NCI-H446 (cell line): Measurements from ENCODE around the gene ZFYVE19.

ENCODE experiments used
- DNase-seq, 2 experiments: peaks; one replicate each; lab custom pipeline; 2025; lab: John Stamatoyannopoulos, UW

ZFYVE19 gene

DNA sequence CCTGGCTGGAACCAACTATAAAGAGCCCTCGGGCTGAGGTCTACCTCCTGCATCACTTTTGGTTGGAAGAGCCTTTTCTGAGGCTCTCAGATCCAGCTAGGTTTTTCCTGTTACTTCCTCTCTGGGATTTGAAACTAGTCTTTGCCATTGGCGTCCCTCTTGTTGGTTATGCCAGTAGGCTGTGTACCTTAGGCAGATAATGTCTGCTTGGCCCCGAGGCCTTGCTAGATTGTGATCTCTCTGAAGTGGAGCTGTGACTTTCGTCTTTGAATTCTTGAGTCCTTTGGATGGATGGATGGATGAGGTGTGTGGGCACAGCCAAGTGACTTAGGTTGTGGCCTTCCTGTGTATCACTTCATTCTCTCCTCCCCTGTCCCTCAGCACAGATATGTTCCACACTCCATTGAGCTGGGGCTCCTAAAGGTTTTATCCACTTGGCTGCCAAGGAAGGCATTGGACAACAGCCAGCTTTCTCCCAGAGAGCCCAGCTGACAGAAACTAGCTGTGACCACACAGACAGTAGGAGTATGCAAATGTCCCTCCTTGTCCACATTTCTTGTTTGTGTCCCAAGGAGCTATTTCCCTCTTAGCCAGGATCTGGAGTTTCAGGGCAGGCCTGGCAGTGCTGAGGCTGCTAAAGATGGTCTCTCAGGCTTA lies 8.3 kb downstream of the ZFYVE19 start:
- DNase-seq, result peak in 1 of 2 experiments; percentile 11

DNA sequence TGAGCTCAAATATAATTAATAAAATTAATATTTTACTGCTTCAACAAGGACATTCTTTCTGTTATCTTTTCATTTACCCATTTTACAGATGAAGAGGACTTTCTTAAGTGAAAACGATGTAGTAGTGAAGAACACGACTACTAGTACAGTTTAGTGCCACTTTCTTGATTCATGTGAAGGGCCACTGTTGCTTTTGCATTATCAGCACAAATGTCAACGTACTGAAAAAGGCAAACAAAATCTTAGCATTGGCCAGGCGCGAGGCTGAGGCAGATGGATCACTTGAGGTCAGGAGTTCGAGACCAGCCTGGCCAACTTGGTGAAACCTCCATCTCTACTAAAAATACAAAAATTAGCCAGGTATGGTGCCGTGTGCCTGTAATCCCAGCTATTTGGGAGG lies 12.2 kb downstream of the ZFYVE19 start:
- DNase-seq, result no peak

DNA sequence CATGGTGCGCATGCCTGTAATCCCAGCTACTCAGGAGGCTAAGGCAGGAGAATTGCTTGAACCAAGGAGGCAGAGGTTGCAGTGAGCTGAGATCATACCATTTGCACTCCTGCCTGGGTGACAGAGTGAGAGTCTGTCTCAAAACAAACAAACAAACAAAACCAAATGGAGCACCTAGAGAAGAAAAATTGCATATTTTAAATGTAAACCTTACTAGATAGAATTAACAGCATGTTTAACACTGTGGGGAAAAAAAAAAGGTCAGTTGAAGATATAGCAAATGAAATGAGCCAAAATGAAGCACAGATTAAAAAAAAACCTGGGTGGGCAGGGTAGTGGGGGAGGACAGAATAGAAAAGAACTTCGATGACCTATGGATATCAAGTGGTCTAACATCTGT lies 14.3 kb downstream of the ZFYVE19 start:
- DNase-seq, result no peak

DNA sequence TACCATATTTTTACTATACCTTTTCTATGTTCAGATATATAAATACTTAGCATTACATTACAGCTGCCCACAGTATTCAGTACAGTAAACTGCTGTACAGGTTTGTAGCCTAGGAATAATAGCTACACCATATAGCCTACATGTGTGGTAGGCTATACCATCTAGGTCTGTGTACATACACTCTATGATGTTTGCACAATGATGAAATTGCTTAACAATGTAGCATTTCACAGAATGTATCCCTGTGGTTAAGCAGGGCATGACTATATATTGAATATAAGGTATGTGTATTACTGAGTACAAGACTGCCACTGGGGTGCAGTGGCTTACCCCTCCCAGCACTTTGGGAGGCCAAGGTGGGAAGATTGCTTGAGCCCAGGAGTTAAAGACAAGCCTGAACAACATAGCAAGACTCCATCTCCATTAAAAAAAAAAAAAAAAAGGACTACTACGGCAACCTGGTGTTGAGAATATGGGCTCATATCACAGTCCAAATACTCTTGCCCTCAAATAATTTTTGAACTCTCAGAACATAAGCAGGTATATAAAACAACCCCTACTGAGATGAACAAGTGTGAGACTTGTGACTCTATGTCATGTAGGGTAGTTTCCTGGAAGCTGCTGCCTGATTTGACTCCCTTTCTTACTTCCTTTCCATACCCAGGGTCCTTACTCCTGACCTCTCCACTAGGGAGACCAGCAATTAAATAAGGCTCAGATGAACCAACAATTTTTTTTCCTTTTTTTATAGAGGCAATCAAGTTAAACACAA lies 16.9 kb downstream of the ZFYVE19 start:
- DNase-seq, result no peak

DNA sequence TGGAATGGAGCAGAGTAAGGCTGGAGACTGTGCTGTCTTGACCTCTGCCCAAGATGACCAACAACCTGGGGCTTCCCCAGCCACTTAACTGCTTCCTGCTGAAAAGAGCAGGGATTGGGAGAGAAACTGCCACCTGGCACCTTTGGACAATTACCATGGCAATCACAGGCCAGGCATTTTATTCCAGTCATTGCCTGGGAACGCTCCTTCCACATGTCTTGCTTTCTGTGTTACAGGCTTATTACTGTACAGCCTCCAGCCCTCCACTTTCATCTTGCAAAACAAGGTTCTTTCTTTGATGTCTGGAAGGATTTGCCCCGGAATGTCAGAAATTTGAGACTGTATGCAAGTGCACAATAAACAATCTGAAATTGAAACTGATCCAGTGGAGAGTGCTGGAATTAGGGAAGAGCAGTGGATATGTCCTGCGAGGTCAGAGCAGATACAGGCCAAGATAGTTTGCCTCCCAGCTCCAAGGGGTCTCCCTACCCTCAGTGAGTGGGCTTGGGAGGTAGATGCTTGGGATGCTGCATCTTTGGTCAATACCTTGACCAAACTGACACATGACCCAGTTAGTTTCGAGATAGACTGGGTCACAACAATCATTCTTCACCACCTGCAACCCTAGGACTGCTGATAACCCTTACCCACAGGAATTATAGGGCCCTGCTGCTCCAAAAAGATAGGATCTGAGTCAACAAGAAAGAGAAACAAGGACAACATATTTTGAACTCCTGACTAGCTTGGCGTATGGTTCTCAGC lies 19.0 kb downstream of the ZFYVE19 start:
- no peak for DNase-seq

DNA sequence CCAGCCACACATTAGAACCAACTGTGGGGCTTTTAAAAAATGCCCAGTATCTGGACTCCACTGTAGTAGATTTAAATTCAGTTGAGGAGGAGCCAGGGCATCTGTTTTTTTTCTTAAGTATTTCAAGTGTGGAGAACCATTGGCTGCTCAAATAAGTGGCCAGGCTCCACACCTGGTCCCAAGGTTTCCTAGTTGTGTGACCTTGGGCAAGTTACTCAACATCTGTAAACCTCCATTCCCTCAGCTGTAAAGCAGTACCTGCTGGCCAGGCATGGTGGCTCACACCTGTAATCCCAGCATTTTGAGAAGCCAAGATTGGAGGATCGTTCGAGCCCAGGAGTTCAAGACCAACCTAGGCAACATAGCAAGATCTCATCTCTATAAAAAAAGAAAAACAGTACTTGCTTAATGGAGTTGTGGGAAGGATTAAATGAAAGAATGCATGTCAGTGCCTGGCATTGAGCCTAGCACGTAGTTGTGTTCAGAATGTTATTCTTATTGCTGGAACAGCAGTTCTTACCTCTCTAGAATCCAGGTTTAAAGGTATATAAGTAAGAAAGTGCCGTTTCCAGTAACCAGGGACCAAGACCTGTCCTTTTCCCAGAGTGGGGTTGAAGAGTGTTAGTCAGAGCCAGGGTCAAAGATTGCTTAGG lies 19.7 kb downstream of the ZFYVE19 start:
- DNase-seq, result no peak

DNA sequence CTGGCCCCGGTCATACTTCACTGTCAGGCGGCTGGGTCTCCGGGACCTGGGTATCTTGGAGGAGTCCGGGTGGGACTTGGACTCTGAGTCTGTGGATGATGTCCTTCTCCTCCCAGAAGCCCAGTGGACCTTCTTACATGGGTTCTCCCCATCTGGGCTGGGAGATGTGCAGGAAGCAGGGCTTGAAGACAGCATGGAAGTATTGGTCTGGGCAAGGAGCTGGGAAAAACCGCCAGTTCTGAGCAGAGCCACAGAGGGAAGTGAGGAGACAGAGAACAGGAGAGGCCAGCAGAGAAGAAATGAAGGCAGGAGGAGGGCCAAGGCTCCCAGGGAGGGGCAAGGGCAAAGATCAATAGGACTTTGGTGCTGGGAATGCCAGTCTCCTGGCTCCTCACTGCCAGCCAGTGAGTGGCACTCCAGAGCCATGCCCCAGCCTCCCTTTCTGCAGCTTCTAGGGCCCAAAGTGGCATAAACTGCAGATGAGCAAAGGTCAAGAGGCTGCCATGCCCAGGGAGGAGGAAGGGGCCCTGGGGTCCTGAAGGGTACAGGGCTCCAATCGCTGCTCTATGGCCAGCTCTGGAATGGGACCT lies 21.7 kb downstream of the ZFYVE19 start, which contains the start of gene PPP1R14D:
TSS of gene PPP1R14D (minus strand) at position 262 of the 590 bp plus-strand sequence. CDS start at position 195, 67 bp downstream.
- DNase-seq, result no peak

DNA sequence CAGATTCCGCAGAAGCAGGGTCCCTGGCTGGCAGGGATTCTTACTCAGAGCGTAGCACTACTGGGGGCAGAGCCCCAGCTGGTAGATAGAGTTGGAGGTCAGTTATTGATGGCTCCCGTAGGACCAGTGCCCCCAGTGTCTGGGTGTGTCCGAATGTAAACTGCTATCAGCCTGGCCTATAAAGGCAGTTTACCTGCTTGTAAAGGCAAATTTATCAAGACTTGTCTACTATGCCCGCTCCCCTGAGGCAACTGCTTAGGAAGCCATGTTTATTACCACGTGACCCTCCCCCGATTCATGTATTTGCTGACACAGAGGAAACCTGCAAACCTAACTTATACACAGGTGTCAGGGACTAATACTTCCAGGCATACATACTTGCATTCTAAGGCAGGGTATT lies 22.2 kb downstream of the ZFYVE19 start:
- no peak for DNase-seq

DNA sequence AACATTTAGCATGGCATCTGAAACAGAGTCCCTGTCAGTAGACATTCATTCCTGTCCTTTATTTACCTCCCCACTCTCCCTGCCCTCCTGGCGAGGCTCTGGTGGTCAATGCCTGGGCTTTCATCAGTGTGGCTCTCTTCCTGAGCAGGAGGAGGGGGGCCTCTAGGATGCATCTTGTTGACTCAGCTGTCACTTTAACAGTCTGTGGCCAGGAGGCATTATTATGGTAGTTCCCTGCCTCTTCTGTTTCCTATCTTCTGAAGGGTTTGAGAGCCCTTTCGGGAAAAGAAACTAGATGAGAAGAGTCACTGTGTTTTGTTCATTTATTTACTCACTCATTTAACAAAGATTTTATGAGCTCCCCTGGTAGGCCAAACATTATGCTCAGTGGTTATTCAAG lies 24.0 kb downstream of the ZFYVE19 start:
- no peak for DNase-seq

DNA sequence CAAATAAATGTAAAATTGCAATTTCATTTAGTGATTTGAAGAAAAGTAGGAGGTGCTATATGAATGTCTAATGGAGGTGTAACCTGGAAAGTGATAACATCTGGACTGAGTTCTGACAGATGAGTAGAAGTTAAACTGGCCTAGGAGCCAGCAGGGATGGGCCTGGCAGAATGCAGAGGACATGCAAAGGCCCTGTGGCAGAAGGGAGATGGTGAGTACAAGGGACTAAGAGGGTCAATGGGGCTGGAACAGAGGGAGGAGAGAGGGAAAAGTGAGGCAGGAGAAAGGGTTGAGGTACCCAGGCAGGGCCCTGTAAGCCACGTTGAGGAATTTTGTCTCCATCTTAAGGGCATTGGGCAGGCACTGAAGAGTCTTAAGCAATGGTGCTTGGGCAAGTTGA lies 25.0 kb downstream of the ZFYVE19 start:
- no peak for DNase-seq

DNA sequence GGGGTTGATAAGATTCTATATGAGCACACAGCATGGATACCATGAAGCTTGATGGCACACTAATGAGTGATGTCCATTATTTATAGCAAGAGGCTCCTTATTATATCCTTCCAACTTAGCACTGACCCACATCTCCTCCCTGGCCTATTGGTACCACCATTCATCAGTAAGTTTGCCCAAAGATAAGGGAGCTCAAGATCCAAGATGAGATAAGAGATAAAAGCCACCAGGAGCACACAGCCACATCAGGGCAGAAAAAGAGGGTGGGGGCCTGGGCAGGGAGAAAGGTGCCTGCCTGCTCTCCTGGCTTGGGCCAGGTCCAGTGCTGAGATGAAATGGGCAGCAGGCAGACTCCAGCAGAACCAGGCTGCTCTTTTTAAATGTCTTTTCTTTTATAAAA lies 26.0 kb downstream of the ZFYVE19 start:
- no peak for DNase-seq

DNA sequence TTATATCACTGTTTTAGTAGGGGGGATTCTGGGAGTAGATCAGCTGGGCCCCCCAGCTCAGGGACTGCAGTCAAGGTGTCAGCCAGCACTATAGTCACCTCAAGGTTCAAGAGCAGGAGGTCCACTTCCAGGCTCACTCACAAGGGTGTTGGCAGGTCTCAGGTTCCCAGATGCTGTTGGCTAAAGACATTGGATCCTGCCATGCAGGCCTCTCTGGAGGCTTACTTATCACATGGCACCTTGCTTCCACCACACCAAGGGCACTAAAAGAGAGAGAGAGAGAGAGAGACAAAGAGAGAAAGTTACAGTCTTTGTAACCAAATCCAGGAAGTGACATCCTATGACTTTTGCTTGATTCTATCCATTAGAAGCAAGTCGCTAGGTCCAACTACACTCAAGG lies 29.1 kb downstream of the ZFYVE19 start:
- no peak for DNase-seq

DNA sequence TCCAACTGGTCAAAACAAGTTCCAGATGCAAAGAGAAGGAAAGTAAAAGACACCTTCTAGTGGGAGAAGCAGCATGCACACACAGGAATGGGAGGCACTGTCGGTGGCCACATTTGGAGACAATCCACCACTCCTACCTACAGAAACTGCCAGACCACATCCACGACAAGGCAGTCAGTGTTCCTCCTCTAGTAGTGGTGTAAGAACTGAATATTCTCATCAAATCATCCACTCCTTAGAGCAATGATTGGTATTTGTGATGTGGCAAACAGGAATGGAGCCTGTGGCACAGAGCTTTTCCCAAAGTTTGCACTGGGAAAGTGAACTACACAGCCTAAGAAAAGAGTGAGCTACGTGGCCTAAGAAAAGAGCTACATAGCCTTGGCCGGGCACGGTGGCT lies 31.9 kb downstream of the ZFYVE19 start:
- DNase-seq, result no peak

DNA sequence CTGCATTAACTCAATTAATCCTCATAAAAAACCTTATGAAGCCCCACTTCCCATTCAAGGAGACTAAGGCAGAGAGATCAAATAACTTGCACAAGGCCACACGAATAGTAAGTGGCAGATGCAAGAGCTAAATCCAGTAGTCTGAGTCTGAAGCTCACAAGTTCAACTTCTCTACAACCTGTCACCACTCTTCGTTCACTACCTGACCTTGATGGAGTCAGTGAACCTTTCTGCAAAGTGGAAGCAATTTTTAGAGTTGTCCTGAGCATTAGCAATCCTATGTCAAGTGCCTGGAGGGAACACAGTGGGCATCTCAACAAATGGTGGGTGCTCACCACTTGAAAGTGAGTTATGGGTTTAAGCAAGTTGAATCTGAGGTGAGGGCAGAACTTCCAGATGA lies 34.9 kb downstream of the ZFYVE19 start:
- DNase-seq, result no peak

DNA sequence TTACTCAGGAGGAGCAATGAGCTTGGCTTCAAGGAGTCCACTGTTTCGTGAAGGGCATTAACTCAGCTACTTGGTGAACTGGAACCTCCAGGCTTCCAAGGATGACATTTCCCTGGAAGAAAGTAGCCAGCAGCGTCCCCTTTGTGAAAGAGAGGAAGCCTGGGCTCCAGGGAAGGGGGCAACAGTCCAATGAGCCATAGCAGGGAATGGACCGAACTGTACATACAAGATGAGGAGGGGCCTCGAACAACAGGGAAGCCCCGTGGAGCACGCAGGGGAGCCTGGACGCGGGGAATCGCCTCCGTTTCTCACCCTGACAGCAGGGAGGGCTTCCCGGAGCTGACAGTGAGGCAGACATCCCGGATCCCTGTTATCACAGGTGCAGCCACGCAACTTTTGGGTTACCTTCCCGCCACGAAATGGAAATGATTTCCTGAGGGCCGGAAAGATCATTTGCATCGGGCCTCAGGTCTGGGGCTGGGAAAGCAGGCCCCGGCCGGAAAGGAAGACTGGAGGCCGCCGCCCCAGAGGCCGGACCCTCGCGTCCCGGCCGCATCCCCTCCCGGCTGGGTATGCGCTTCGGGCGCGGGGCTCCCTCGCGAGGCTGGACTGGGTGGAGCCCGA lies 36.5 kb downstream of the ZFYVE19 start:
- no peak for DNase-seq

DNA sequence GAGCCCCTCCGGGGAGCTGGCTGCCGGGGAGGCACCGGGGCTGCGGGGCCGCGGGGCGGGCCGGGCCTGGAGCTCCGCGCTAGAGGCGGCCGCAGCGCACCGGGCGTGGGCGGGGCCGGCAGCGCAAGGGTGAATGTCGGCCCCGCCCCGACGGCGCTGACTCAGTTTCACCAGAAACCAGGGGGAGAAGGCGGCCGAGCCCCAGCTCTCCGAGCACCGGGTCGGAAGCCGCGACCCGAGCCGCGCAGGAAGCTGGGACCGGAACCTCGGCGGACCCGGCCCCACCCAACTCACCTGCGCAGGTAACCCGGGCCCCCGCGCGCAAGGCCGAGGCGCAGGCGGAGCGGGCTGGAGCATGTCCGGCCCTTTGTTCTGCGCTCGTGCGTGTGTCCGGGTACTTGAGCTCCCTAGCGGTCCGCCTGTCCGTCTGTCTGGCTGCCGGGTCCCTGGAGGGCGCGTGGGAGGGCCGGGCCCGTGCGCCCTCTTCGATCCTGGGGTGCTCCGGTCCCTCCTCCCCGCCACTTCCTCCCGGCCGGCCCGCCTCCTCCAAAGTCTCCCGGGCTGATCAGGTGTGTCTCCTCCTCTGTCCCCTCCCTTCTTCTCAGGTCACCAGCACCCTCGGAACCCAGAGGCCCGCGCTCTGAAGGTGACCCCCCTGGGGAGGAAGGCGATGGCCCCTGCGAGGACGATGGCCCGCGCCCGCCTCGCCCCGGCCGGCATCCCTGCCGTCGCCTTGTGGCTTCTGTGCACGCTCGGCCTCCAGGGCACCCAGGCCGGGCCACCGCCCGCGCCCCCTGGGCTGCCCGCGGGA lies 37.2 kb downstream of the ZFYVE19 start, which contains the start of gene SPINT1:
TSS of gene SPINT1 (plus strand) at position 164 of the 811 bp plus-strand sequence. CDS start at position 671, 507 bp downstream.
- DNase-seq, result no peak

DNA sequence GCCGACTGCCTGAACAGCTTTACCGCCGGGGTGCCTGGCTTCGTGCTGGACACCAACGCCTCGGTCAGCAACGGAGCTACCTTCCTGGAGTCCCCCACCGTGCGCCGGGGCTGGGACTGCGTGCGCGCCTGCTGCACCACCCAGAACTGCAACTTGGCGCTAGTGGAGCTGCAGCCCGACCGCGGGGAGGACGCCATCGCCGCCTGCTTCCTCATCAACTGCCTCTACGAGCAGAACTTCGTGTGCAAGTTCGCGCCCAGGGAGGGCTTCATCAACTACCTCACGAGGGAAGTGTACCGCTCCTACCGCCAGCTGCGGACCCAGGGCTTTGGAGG lies 37.8 kb downstream of the ZFYVE19 start:
- DNase-seq, result no peak

DNA sequence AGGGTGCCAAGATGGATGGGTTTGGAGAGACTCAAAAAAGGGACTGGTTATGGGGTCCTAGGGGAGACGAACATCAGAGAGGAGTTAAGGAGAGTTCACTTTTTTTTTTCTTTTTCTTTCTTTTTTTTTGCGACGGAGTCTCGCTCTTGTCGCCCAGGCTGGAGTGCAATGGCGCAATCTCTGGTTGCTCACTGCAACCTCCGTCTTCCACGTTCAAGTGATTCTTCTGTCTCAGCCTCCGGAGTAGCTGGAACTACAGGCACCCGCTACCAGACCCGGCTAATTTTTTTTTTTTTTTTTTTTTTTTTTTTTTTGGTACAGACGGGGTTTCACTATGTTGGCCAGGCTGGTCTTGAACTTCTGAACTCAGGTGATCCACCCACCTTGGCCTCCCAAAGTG lies 38.1 kb downstream of the ZFYVE19 start:
- no peak for DNase-seq

DNA sequence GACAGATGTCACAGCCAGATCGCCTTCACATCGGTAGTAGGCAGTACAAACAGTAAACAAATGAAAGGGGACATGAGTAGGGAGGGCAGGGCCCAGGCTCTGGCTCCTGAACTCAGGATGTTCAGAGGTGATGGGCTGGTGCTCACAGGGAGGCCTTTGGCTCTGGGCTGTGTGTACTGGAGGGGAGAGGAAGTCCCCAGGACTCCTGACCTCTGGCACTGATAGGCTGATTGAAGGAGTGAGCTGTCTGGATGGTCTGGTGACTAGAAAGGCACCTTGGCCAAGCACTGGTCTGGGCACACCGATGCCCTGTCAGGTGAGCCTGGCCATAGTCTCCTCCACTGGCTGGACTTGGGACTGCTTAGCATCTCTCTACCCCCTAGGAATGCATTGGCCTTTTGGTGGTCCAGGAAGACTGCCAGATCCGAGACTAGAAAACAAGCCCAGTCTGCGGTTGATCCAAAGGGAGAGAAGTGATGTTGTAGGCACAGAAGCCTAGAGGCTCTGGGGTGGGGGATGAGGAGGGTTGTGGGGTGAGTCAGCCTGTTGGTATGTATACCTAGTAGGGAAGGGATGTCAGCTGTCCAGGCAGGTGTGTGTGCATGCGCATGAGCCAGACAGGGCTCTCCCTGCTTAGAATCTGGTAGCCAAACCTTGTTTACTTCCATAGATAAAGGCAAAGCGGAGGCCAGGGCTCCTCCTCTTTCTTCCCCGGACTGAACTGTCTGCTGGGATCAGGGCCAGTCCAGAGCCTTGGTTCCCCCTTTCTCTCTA lies 38.8 kb downstream of the ZFYVE19 start:
- no peak for DNase-seq

DNA sequence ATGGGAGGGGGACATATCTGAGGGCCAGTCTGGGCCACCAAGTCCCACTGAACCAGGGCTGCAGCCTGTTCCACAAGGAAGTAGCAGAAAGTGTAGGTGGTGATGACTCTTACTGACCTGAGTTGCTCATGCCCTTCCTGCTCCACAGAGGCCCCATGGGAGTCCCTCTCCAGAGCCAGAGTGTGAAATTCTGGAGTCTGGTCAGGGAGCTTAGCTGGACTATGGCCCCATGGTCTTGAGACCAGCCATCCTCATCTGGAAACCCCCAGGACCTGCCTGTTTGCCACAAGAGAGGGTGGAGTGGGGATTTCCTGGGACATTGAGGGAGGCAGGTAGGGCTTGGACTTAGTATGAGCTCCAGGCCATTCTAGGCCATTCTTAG lies 39.9 kb downstream of the ZFYVE19 start:
- DNase-seq, result no peak
